ENCODE data around the gene ABCB1. TPM values are rescaled to one million over a fixed set of nuclear protein-coding genes. Genes with fewer than 3 reads are reported as not detected.

The ABCB1 gene
- total and polyA plus RNA-seq, 2 of the 8 experiments (the other 6 are each of a cell fraction or from before 2014, with no cell fraction given), result 0.51 to 1.2 TPM

DNA sequence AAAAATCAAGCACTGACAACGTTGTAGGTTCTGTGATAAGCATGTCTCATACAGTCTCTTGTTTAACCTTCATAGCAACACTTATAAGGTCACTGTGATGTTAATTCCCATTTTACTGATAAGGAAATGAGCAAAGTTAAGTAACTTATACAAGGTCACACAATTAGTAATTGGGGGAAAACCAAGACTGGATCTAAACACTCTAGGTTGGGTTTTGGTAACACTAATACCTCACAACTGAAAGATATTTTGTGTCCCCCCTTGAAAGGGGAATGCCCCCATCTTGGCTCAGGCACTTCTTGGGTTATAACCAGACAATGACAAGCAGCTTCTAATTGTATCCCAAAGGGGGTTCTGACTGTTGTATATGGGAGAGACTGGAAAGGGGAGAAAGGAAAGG is 89.2 kb downstream of the ABCB1 start:
- Histone ChIP-seq H3K4me2 (ENCODE audit: insufficient read depth in 1 of 2, low read depth in 2 of 2, low read length in 2 of 2) (no peak overlapping the region), H3K27ac (ENCODE audit: low read depth, low read length) (no peak overlapping the region), H2BK5ac (ENCODE audit: low read depth, low read length) (no peak overlapping the region), H3K27me3 (replicated peaks in 1 of 4; ENCODE audit: control insufficient read depth in 3 of 4, extremely low read depth in 1 of 4, insufficient read depth in 3 of 4, low read length in 3 of 4) (no peaks in the 10 kb centered on the region), H3K4me1 (replicated peaks in 1 of 4; ENCODE audit: control insufficient read depth in 3 of 4, insufficient read depth in 4 of 4, low read length in 3 of 4) (no peaks in the 10 kb centered on the region), H3K23me2 (ENCODE audit: low read depth, low read length) (no peaks in the 10 kb centered on the region), H4K91ac (replicated peaks; ENCODE audit: insufficient read length, low read length) (no peak overlapping the region), H2BK20ac (ENCODE audit: low read length) (no peak overlapping the region), H3K14ac (ENCODE audit: insufficient read length) (no peak overlapping the region), H3K9me3 (ENCODE audit: insufficient read depth in 2 of 2, low read depth in 1 of 2, low read length in 1 of 2) (no peaks in the 10 kb centered on the region), H2AK5ac (ENCODE audit: low read depth, low read length) (no peak overlapping the region), H4K8ac (ENCODE audit: extremely low read depth, insufficient read depth, low read length) (no peak overlapping the region), H3K4me3 (ENCODE audit: extremely low read depth in 1 of 4, insufficient read depth in 2 of 4, low read depth in 3 of 4, low read length in 4 of 4) (no peak overlapping the region), H4K5ac (ENCODE audit: insufficient read length, low read depth, low read length) (no peak overlapping the region), H2BK15ac (ENCODE audit: low read length) (no peak overlapping the region), H2BK120ac (replicated peaks; ENCODE audit: low read depth, low read length) (no peak overlapping the region), H3K79me1 (ENCODE audit: low read depth, low read length) (no peaks in the 10 kb centered on the region), H3K36me3 (ENCODE audit: control insufficient read depth in 2 of 4, insufficient read depth in 4 of 4, low read length in 3 of 4) (no peaks in the 10 kb centered on the region), H3K18ac (ENCODE audit: extremely low read depth, low read length) (no peak overlapping the region), H3K4ac (replicated peaks; ENCODE audit: insufficient read length, low read depth, low read length) (no peak overlapping the region), H2AFZ (ENCODE audit: low read length) (0 out of 2 replicates have a peak overlapping the region, but pooled peaks have one; percentile 51), H3K9ac (replicated peaks in 1 of 4; ENCODE audit: extremely low read depth in 1 of 4, low read depth in 3 of 4, low read length in 3 of 4) (no peak overlapping the region), H4K20me1 (replicated peaks in 1 of 2; ENCODE audit: control insufficient read depth in 1 of 2, insufficient read depth in 2 of 2, low read length in 2 of 2) (no peaks in the 10 kb centered on the region), H3K23ac (ENCODE audit: insufficient read length) (no peak overlapping the region), H3K56ac (replicated peaks; ENCODE audit: insufficient read length, low read depth, low read length) (no peak overlapping the region), H2BK12ac (ENCODE audit: low read depth, low read length) (no peak overlapping the region), H3K79me2 (ENCODE audit: control insufficient read depth in 1 of 2, insufficient read depth in 2 of 2, low read length in 2 of 2) (no peaks in the 10 kb centered on the region)
- ChIA-PET POLR2A (ENCODE audit: partially characterized antibody) (no interaction called here), CTCF (ENCODE audit: partially characterized antibody) (interaction anchor here (0.6 kb wide), 1 partner anchor 105 kb away, joined by 3 read pairs; no protein-coding TSS in a partner anchor)
- 57% methylated on average over 1 of the region's 1 CpG; no CpG with 5 or more reads in 1 of the 2 experiments for WGBS, 2 experiments (ENCODE audit: extremely low coverage in 1 of 2, insufficient coverage in 1 of 2, insufficient read length in 1 of 2, insufficient replicate concordance in 2 of 2, low coverage in 1 of 2, low lambda C conversion rate in 2 of 2, missing lambda C conversion rate in 1 of 2)
- no peak for FAIRE-seq
- TF ChIP-seq, protein P1, sequence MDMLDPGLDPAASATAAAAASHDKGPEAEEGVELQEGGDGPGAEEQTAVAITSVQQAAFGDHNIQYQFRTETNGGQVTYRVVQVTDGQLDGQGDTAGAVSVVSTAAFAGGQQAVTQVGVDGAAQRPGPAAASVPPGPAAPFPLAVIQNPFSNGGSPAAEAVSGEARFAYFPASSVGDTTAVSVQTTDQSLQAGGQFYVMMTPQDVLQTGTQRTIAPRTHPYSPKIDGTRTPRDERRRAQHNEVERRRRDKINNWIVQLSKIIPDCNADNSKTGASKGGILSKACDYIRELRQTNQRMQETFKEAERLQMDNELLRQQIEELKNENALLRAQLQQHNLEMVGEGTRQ (IDR thresholded peaks at IDR 0.05; ENCODE audit: low read length), result no peak
- TF ChIP-seq TAF1 (IDR thresholded peaks at IDR 0.05; ENCODE audit: low read depth, low read length) (no peak), SIN3A (conservative IDR thresholded peaks at IDR 0.05 in 1 of 2, IDR thresholded peaks at IDR 0.05 in 1 of 2; ENCODE audit: low read depth in 1 of 2, low read length in 2 of 2) (no peak), CBX5 (IDR thresholded peaks at IDR 0.05; ENCODE audit: low read depth, low read length) (no peak), FOSL1 (IDR thresholded peaks at IDR 0.05; ENCODE audit: insufficient read depth, low read depth, low read length) (no peak), GTF2F1 (IDR thresholded peaks at IDR 0.05; ENCODE audit: borderline replicate concordance, low read depth, low read length) (no peak), TBP (IDR thresholded peaks at IDR 0.05; ENCODE audit: low read depth, low read length) (no peak)
- TF ChIP-seq, protein P2, sequence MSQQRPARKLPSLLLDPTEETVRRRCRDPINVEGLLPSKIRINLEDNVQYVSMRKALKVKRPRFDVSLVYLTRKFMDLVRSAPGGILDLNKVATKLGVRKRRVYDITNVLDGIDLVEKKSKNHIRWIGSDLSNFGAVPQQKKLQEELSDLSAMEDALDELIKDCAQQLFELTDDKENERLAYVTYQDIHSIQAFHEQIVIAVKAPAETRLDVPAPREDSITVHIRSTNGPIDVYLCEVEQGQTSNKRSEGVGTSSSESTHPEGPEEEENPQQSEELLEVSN (IDR thresholded peaks at IDR 0.05), result no peak
- no peak for DNase-seq (ENCODE audit: low read depth in 1 of 2, low spot score in 2 of 2)
